CD4-positive, alpha-beta T cell treated with Interleukin-6 for 4 hours (primary cell): Measurements from ENCODE around the gene PAF1.
A peak's percentile ranks its signal among the peaks of the same experiment; 100 is the strongest.

ENCODE experiments used
- DNase-seq: peaks from one replicate; pipeline ENCODE4 v3.0.0-alpha.2; 2020; ENCODE audit warnings: mixed read lengths

PAF1 gene

GRCh38 chr19:39416152-39417120 lies 25.5 kb upstream of the PAF1 start:
- DNase-seq: no peak

GRCh38 chr19:39415111-39416046 lies 24.5 kb upstream of the PAF1 start:
- DNase-seq: no peak

GRCh38 chr19:39413911-39414608 lies 23.2 kb upstream of the PAF1 start:
- DNase-seq: no peak

- DNase-seq: peak; percentile 33
These were observed 22.5 kb upstream of the PAF1 start for GRCh38 chr19:39413272-39413910.

GRCh38 chr19:39412867-39413271 lies 22.0 kb upstream of the PAF1 start:
- peak; percentile 28 for DNase-seq

- peak; percentile 95 for DNase-seq
These were observed 21.4 kb upstream of the PAF1 start, which contains the start of gene PLEKHG2 for GRCh38 chr19:39412100-39412866. Gene PLEKHG2, plus strand, starts transcription at chr19:39412669. Its CDS starts 1,418 bp downstream, at chr19:39414087.

GRCh38 chr19:39411832-39412099 lies 20.9 kb upstream of the PAF1 start:
- DNase-seq: peak; percentile 95

GRCh38 chr19:39411081-39411831 lies 20.4 kb upstream of the PAF1 start:
- DNase-seq: peak; percentile 33

GRCh38 chr19:39410831-39411080 lies 19.9 kb upstream of the PAF1 start:
- DNase-seq: no peak

- DNase-seq: peak; percentile 74
These were observed 19.3 kb upstream of the PAF1 start for GRCh38 chr19:39410017-39410830.

- peak; percentile 92 for DNase-seq
These were observed 18.5 kb upstream of the PAF1 start for GRCh38 chr19:39409208-39410016.

- DNase-seq: peak; percentile 39
These were observed 17.7 kb upstream of the PAF1 start for GRCh38 chr19:39408392-39409207.

- peak; percentile 78 for DNase-seq
These were observed 16.9 kb upstream of the PAF1 start for GRCh38 chr19:39407660-39408391.

- DNase-seq: no peak
These were observed 16.4 kb upstream of the PAF1 start for GRCh38 chr19:39407410-39407659.

- peak; percentile 94 for DNase-seq
These were observed 15.9 kb upstream of the PAF1 start, which contains the start of gene ZFP36 for GRCh38 chr19:39406656-39407409. Gene ZFP36, plus strand, starts transcription at chr19:39406847. Its CDS starts 58 bp downstream, at chr19:39406905.

- DNase-seq: peak; percentile 99
These were observed 15.2 kb upstream of the PAF1 start for GRCh38 chr19:39405958-39406655.
